HepG2 (cell line): ENCODE measurements around the gene CD300LD. TPM values are rescaled to one million over a fixed set of nuclear protein-coding genes. Genes with fewer than 3 reads are reported as not detected.

Experiments
- ATAC-seq: fragments of 200-7000 bp; cut with Tn5 transposase; 3 replicates; pipeline ENCODE4 v1.9.1; 2020; ENCODE audit warnings: mild to moderate bottlenecking, moderate library complexity
- BruUV-seq: library from RNA; stranded (reverse); fragments of 400-500 nt; replicated peaks from 2 replicates; lab custom pipeline; 2021; lab: Mats Ljungman, UMichigan
- CTCF ChIA-PET: fragments of 300-600 bp; formaldehyde crosslinking; extraction: SDS; loops from one replicate; lab custom pipeline; 2021; ENCODE audit warnings: low total read pairs, inconsistent platforms, low intra/inter-chr PET ratio; lab: Yijun Ruan, JAX
- POLR2A ChIA-PET: fragments of 350-600 bp; sonication (Branson Sonifier 250); formaldehyde crosslinking; loops from one replicate; lab custom pipeline; 2020; ENCODE audit warnings: antibody characterized with exemption, inconsistent platforms; lab: Yijun Ruan, JAX
- DNase-seq: peaks from one replicate; pipeline ENCODE4 v3.0.0-alpha.2; 2015; ENCODE audit warnings: low spot score
- FAIRE-seq: peaks from 3 replicates; lab custom pipeline; 2011; peaks lifted over from hg19 to GRCh38; lab: Jason Lieb, UNC
- H2AFZ ChIP-seq: one replicate; pipeline ENCODE4 v1.6.1; 2011; ENCODE audit warnings: low read length, inconsistent platforms
- H3K27ac ChIP-seq: fragments of 300-600 bp; 3 replicates; pipeline ENCODE4 v1.8.0; 2011; ENCODE audit warnings: mixed run types, mild to moderate bottlenecking, mixed read lengths, low read length, inconsistent platforms; ENCODE audit not compliant: insufficient read depth; ENCODE audit errors: extremely low read length
- H3K27me3 ChIP-seq, 2 experiments: fragments of 200-600 bp in 1 of 2; 2 replicates in 1 of 2; 3 replicates in 1 of 2; pipeline versions ENCODE4 v1.6.0 to v1.8.0; 2011; ENCODE audit warnings: low read length in 2 of 2, mild to moderate bottlenecking in 2 of 2, moderate library complexity in 2 of 2, inconsistent platforms in 1 of 2; ENCODE audit not compliant: insufficient read depth in 2 of 2, control insufficient read depth in 1 of 2
- H3K36me3 ChIP-seq, 2 experiments: fragments of 200-600 bp in 1 of 2; replicated peaks in 1 of 2; 2 replicates in 1 of 2; 3 replicates in 1 of 2; pipeline versions ENCODE4 v1.5.1 to v1.8.0; 2011; ENCODE audit warnings: low read length in 2 of 2, inconsistent platforms in 1 of 2; ENCODE audit not compliant: insufficient read depth in 2 of 2, control insufficient read depth in 1 of 2
- H3K4me1 ChIP-seq: 2 replicates; pipeline ENCODE4 v1.5.1; 2012; ENCODE audit warnings: low read length, inconsistent platforms; ENCODE audit not compliant: insufficient read depth
- H3K4me2 ChIP-seq: 2 replicates; pipeline ENCODE4 v1.6.0; 2011; ENCODE audit warnings: low read depth, low read length, inconsistent platforms
- H3K4me3 ChIP-seq, 3 experiments: fragments of 200-600 bp in 1 of 3; sonication (generic), shearing (Covaris generic) in 1 of 3; replicated peaks in 1 of 3; 2 replicates each; pipeline ENCODE4 v1.5.1; 2011 to 2016; ENCODE audit warnings: low read length in 3 of 3, inconsistent platforms in 2 of 3, low read depth in 2 of 3, mild to moderate bottlenecking in 2 of 3, control low read depth in 1 of 3, mixed read lengths in 1 of 3; ENCODE audit not compliant: insufficient read depth in 1 of 3
- H3K79me2 ChIP-seq: one replicate; pipeline ENCODE4 v1.6.1; 2011; ENCODE audit warnings: low read length, inconsistent platforms; ENCODE audit not compliant: insufficient read depth
- H3K9ac ChIP-seq: 2 replicates; pipeline ENCODE4 v1.6.0; 2011; ENCODE audit warnings: mild to moderate bottlenecking, low read depth, low read length, inconsistent platforms; ENCODE audit not compliant: insufficient read depth
- H3K9me3 ChIP-seq: 2 replicates; pipeline ENCODE4 v1.5.1; 2012; ENCODE audit warnings: mild to moderate bottlenecking, low read length
- H4K20me1 ChIP-seq: 2 replicates; pipeline ENCODE4 v1.6.0; 2011; ENCODE audit warnings: inconsistent platforms, mild to moderate bottlenecking, low read length, moderate library complexity; ENCODE audit not compliant: insufficient read depth
- KMT2B ChIP-seq: IDR thresholded peaks from 2 replicates; pipeline ENCODE4 v1.6.1; 2016; ENCODE audit warnings: missing genetic modification reagents, missing compliant biosample characterization
- MTA1 ChIP-seq: sonication (generic); formaldehyde crosslinking; IDR thresholded peaks from 2 replicates; pipeline ENCODE4 v1.4.0; 2020; ENCODE audit warnings: missing genetic modification reagents, mild to moderate bottlenecking, borderline replicate concordance
- ZNF160 ChIP-seq: sonication (generic); formaldehyde crosslinking; IDR thresholded peaks from 2 replicates; pipeline ENCODE4 v1.8.0; 2022; ENCODE audit warnings: mild to moderate bottlenecking, inconsistent platforms, missing genetic modification reagents
- ZNF562 ChIP-seq: sonication (generic); formaldehyde crosslinking; IDR thresholded peaks from 2 replicates; pipeline ENCODE4 v1.8.0; 2022; ENCODE audit warnings: missing genetic modification reagents, borderline replicate concordance
- ZNF652 ChIP-seq: IDR thresholded peaks from 2 replicates; pipeline ENCODE4 v1.6.1; 2016; ENCODE audit warnings: low read depth, borderline replicate concordance
- ZNF746 ChIP-seq: sonication (generic); formaldehyde crosslinking; IDR thresholded peaks from 2 replicates; pipeline ENCODE4 v1.8.0; 2022; ENCODE audit warnings: mild to moderate bottlenecking, missing genetic modification reagents
- ZNF749 ChIP-seq: sonication (generic); formaldehyde crosslinking; IDR thresholded peaks from 2 replicates; pipeline ENCODE4 v1.8.0; 2022; ENCODE audit warnings: mild to moderate bottlenecking, missing genetic modification reagents, moderate library complexity, borderline replicate concordance
- ZNF839 ChIP-seq: sonication (generic); formaldehyde crosslinking; IDR thresholded peaks from 2 replicates; pipeline ENCODE4 v1.4.0; 2020; ENCODE audit warnings: missing genetic modification reagents, mild to moderate bottlenecking, borderline replicate concordance
- WGBS: methylation state at CpG from one replicate; pipeline ENCODE4 v1.1.6; 2017; ENCODE audit warnings: low lambda C conversion rate; 5-methylcytosine and 5-hydroxymethylcytosine counted together
- in situ Hi-C: cut with HindIII; loops from 2 replicates; pipeline ENCODE4 v1.10.0; 2017; ENCODE audit warnings: low pct_unique_long_range_greater_than_20kb; ENCODE audit not compliant: extremely low pct_ligation_motif_present
- intact Hi-C: fragments of 100-400 bp; cut with micrococcal nuclease; formaldehyde crosslinking; loops from one replicate; pipeline ENCODE4 v1.10.0; 2022; ENCODE audit not compliant: unreplicated experiment
- polyA plus RNA-seq, 8 experiments: library from polyadenylated mRNA; depleted of rRNA in 3 of 8; stranded (reverse) in 7 of 8; unstranded in 1 of 8; fragments of >200 nt; fragmentation: Illumina TruSeq in 4 of 8; extraction: Trizol in 4 of 8; gene quantifications; 2 replicates each; pipeline versions ENCODE4 v1.2.1 to v1.2.3, GENCODE V29; 2011 to 2016; ENCODE audit warnings: low read depth in 4 of 8, missing spikeins in 1 of 8, mixed read lengths in 1 of 8; ENCODE audit not compliant: insufficient read depth in 1 of 8
- total RNA-seq, 5 experiments: library from RNA; depleted of rRNA; stranded (reverse); fragments of >200 nt; fragmentation: Illumina TruSeq; extraction: Trizol; gene quantifications; 2 replicates each; pipeline ENCODE4 v1.2.3, GENCODE V29; 2016; ENCODE audit warnings: low read depth in 1 of 5
- TF ChIP-seq, protein P1 (sequence below): IDR thresholded peaks from 2 replicates; pipeline ENCODE4 v1.6.1; 2018; ENCODE audit warnings: missing genetic modification reagents, mild to moderate bottlenecking, missing compliant biosample characterization
- TF ChIP-seq, protein P2 (sequence below): sonication (generic); formaldehyde crosslinking; conservative IDR thresholded peaks from 2 replicates; pipeline ENCODE4 v1.5.0; 2020; ENCODE audit warnings: missing genetic modification reagents
- TF ChIP-seq, protein P3 (sequence below): sonication (generic); formaldehyde crosslinking; IDR thresholded peaks from 2 replicates; pipeline ENCODE4 v1.5.0; 2020; ENCODE audit warnings: mild to moderate bottlenecking, missing genetic modification reagents, borderline replicate concordance

CD300LD gene
- total and polyA plus RNA-seq, 2 of the 13 experiments (the other 11 are each of a cell fraction or from before 2014, with no cell fraction given), result not detected

DNA sequence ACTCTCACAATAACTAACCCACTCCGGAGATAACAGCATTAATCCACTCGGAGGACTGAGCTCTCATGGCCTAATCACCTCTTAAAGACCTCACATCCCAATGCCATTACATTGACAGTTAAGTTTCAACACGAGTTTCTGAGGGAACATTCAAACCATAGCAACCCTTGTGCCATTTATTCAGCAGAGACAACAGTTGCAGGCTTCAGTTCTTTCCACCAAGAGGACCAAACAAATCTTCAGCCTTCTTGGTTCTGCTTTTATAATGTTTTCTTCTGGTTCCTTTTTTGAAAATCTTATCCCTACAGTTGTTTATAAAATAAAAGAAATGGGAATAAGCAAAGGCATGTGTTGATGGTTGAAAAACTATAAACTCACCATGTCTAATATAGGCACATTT is 33.6 kb upstream of the CD300LD start:
- BruUV-seq, result no TSS peak
- TF ChIP-seq ZNF746 (CRISPR knock-in tag), result no peak
- no peaks in the 10 kb centered on the region; a peak in 1 of 5 replicates for H3K27me3 ChIP-seq

GRCh38 chr17:74624131-74624530 is 32.0 kb upstream of the CD300LD start:
- Histone ChIP-seq H3K4me1 (no peaks in the 10 kb centered on the region), H3K4me3 (no peak overlapping the region), H3K27me3 (peaks cover 0 to 6% of the 10 kb centered on the region in 2 experiments; a peak in 1 of 5 replicates), H2AFZ (no peak overlapping the region), H3K4me2 (no peak overlapping the region), H3K79me2 (no peaks in the 10 kb centered on the region), H3K27ac (no peak overlapping the region), H3K36me3 (no peaks in the 10 kb centered on the region), H4K20me1 (no peaks in the 10 kb centered on the region), H3K9ac (no peak overlapping the region), H3K9me3 (peaks cover 11% of the 10 kb centered on the region)
- no peak for DNase-seq
- ChIA-PET POLR2A (no interaction called here), CTCF (no interaction called here)
- 96% methylated on average over 1 of the region's 1 CpG for WGBS
- no peak for ATAC-seq
- in situ Hi-C loops (no loop called here), intact Hi-C loops (no loop called here)
- no peak for FAIRE-seq
- BruUV-seq, result no TSS peak
- TF ChIP-seq, protein P1, sequence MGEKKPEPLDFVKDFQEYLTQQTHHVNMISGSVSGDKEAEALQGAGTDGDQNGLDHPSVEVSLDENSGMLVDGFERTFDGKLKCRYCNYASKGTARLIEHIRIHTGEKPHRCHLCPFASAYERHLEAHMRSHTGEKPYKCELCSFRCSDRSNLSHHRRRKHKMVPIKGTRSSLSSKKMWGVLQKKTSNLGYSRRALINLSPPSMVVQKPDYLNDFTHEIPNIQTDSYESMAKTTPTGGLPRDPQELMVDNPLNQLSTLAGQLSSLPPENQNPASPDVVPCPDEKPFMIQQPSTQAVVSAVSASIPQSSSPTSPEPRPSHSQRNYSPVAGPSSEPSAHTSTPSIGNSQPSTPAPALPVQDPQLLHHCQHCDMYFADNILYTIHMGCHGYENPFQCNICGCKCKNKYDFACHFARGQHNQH (CRISPR knock-in tag), result no peak
- TF ChIP-seq ZNF160 (CRISPR knock-in tag) (no peak), KMT2B (CRISPR knock-in tag) (no peak), ZNF749 (CRISPR knock-in tag) (no peak), ZNF839 (CRISPR knock-in tag) (no peak), ZNF562 (no peak), ZNF652 (CRISPR knock-in tag) (no peak), MTA1 (CRISPR knock-in tag) (no peak)
- TF ChIP-seq, protein P2, sequence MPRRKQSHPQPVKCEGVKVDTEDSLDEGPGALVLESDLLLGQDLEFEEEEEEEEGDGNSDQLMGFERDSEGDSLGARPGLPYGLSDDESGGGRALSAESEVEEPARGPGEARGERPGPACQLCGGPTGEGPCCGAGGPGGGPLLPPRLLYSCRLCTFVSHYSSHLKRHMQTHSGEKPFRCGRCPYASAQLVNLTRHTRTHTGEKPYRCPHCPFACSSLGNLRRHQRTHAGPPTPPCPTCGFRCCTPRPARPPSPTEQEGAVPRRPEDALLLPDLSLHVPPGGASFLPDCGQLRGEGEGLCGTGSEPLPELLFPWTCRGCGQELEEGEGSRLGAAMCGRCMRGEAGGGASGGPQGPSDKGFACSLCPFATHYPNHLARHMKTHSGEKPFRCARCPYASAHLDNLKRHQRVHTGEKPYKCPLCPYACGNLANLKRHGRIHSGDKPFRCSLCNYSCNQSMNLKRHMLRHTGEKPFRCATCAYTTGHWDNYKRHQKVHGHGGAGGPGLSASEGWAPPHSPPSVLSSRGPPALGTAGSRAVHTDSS (CRISPR knock-in tag), result no peak
- TF ChIP-seq, protein P3, sequence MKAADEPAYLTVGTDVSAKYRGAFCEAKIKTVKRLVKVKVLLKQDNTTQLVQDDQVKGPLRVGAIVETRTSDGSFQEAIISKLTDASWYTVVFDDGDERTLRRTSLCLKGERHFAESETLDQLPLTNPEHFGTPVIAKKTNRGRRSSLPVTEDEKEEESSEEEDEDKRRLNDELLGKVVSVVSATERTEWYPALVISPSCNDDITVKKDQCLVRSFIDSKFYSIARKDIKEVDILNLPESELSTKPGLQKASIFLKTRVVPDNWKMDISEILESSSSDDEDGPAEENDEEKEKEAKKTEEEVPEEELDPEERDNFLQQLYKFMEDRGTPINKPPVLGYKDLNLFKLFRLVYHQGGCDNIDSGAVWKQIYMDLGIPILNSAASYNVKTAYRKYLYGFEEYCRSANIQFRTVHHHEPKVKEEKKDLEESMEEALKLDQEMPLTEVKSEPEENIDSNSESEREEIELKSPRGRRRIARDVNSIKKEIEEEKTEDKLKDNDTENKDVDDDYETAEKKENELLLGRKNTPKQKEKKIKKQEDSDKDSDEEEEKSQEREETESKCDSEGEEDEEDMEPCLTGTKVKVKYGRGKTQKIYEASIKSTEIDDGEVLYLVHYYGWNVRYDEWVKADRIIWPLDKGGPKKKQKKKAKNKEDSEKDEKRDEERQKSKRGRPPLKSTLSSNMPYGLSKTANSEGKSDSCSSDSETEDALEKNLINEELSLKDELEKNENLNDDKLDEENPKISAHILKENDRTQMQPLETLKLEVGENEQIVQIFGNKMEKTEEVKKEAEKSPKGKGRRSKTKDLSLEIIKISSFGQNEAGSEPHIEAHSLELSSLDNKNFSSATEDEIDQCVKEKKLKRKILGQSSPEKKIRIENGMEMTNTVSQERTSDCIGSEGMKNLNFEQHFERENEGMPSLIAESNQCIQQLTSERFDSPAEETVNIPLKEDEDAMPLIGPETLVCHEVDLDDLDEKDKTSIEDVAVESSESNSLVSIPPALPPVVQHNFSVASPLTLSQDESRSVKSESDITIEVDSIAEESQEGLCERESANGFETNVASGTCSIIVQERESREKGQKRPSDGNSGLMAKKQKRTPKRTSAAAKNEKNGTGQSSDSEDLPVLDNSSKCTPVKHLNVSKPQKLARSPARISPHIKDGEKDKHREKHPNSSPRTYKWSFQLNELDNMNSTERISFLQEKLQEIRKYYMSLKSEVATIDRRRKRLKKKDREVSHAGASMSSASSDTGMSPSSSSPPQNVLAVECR (CRISPR knock-in tag), result no peak

More for the DNA sequence above, 33.6 kb upstream of the CD300LD start:
- ATAC-seq (no peak), FAIRE-seq (no peak), DNase-seq (no peak)
- no peaks in the 10 kb centered on the region for H4K20me1 ChIP-seq
- no peak overlapping the region for H3K4me3 ChIP-seq
- H3K79me2 ChIP-seq, result no peaks in the 10 kb centered on the region
- CTCF ChIA-PET, result no interaction called here
- POLR2A ChIA-PET, result no interaction called here
- intact Hi-C loops, result no loop called here
- in situ Hi-C loops, result no loop called here
- H3K4me1 ChIP-seq, result no peaks in the 10 kb centered on the region
- no peak overlapping the region for H3K27ac ChIP-seq
- no peak overlapping the region for H3K9ac ChIP-seq
- H3K4me2 ChIP-seq, result no peak overlapping the region
- H3K36me3 ChIP-seq, result no peaks in the 10 kb centered on the region
- H3K9me3 ChIP-seq, result peaks cover 11% of the 10 kb centered on the region
- H2AFZ ChIP-seq, result no peak overlapping the region
- WGBS, result 0% methylated on average over 3 of the region's 3 CpGs
